ENCODE results near the gene ISG20.
"Not testable (repeated sequence)": the region's sequence is repeated elsewhere in the genome, so short reads cannot be mapped to it uniquely, and the experiment has no call there.

ISG20 gene

DNA sequence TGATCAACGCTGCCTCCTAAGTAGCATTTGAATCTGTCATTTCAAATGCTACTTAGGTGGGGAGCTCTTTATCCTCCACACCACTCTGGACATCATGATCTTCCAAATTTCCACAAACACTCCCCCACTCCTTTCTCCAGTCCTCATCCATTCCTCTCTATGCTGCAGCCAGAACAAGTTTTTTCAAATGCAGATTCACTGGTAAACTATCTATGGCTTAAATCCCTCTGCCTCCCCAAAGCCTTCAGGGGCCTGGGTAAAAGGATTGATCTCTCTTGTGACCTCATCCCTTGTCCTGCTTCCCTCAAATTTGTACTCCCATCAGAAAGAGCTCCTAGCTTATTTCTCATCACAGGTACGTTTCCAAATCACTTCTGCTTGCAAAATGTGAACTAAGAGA lies 19.0 kb upstream of the ISG20 start:
- no peak for DNase-seq

DNA sequence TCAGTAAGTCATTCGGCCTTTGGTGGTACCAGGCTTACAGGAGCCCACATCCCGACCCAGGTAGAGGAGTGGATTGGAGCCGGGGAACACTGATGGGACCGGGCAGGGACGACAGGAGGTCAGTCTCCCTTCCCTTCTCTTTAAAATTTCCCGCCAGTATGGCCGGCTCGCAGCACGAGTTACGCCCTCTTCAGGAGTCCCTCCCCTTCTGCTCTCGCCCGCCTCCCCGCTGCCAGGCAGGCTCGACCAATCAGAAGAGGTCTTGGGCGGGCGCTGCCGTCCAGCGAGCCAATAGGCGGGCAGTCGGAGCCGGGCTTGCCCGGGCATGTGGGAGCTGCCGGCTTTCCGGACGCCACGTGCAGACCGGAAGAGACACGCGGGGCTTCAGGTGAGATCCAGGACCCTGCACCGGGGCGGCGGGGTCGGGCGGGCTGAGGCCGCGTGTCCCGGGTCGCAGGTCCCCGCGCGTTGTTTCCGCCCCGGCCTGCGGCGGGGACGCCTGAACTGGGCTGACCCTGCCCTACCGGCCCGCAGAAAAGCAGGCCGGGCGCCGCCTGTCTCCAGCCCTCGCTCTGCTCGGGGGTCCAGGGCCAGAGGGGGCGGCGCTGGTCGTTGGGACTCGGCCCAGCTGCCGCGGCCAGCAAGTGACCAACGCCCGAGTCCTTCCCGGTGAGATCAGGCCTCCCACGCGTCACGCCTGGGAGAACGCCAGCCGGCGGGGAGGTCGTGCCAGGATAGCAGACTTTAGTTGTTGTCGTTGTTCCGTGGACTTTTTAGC lies 17.6 kb upstream of the ISG20 start, which contains the start of gene AEN:
AEN (plus strand) TSS at position 346 of the 778 bp plus-strand sequence. CDS start 4,870 bp downstream, outside the sequence.
- DNase-seq, result peak; percentile 96 to 97

DNA sequence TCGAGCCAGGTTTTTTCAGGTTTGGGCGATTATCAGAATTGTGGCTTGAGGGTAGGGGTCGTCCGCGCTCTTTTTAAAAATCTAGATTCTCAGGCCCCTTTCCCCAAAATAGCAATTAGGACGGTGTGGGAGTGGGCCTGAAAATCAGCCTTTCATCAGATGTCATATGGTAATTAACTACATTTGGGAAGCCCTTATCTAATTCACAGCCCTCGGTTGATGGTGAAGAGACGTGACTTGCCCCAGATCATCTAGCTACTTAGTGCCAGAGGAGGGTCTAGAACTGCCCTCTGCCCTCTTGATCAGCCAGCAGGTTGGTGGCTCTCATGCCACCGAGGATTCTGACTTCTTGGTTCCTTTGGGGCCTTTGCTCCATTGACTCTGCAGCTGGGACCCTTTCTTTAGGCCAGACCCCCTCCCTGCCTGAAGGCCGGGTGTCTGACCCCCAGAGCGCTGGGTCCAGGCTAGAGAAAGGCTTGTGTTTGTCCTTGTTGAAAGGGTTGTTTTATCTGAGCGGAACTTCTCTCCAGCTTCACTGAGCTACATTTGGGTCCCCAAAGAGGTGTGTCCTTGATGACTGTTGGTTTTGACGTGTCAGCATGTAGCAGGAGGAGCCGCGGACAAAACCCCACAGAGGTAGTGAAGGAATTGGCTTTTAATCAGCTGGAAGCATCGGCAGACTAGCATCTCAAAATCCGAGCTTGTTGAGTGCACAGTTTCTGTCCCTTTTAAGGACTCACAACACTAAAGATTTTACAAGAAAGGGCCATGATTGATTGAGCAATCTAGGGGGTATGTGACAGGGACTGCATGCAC lies 16.8 kb upstream of the ISG20 start:
- DNase-seq, result peak; percentile 18 to 21

DNA sequence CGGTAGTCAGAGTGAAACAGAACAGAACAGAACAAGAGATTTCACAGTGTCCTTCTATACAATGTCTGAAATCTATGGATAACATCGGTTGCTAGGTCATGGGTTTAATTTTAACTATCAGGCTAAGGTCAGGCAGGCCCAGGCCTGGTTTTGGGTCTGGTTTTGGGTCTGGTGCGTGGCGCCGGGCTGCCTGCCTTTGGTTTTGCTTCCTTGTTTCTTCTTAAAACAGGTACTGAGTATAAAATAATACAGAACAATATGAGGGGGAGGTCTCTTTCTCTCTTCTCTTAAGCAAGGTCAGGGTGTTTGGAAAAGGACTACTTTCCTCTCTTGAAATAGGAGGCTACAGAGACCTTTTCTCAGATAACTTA lies 16.2 kb upstream of the ISG20 start:
- DNase-seq, result no peak

DNA sequence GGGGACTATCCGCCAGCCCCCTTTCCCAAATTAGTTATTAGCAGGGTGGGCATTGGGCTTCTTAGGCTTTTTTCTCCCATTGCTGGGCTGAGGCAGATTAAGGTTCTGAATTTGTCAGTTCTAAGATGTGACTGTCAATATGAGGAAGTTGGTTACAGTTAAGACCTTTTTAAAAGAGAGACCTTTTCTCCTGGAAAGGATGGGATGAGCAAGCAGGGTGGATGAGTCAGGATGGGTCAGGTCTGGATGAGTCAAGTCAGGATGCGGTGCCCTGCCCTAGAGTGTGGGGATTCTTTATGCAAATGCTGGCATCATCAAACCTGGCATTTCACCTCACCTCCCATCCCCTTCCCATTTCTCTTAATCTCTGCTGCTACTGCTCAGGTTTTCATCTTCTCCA lies 15.8 kb upstream of the ISG20 start:
- peak; percentile 17 to 19 for DNase-seq

DNA sequence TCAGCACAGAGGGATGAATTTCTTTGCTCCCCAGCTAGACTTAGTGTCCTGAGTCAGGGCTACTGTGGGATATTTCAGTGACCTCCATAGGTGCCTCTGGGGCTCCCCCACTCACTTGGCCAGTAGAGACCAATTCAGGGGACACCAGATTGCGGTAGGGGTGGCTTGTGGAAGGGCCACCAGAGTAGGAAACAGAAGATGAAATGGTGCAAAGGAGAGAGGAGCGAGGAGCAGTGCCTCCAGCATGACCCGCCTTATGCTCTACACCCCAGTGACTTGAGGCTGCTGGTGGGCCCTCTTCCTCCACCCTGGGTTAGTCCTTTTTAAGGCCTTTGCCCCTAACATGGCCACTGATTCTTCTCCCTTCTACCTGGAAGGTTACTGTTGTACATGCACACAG lies 15.2 kb upstream of the ISG20 start:
- no peak for DNase-seq

DNA sequence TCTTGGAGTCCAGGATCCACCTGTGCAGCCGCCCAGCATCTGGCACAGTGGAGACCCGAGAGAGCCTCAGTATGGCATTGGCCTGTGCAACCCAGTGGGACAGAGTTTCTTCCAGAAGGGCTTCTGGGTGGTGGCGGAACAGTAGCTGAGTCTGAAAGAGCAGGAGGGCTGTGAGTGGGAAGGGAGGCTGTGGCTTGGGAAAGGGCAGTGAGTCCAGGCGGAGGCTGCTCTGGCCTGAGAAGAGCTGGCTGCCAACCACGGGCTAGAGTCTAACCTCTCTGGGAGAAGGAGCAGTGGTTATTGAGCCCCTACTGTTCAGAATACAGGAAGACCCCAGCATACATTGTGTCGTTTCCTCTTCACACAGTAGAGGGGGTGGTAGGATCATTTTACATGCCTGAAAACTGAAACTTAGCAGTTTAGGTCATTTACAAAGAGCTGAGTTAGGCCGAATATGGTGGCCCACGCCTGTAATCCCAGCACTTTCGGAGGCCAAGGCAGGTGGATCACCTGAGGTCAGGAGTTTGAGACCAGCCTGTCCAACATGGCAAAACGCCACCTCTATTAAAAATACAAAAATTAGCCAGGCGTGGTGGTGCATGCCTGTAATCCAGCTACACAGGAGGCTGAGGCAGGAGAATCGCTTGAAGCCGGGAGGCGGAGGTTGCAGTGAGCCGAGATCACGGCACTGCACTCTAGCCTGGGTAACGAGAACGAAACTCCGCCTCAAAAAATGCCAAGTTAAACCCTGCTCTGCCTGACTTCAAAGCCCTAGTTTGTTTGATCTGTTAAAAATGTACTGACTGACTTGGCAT lies 14.5 kb upstream of the ISG20 start:
- no peak for DNase-seq

DNA sequence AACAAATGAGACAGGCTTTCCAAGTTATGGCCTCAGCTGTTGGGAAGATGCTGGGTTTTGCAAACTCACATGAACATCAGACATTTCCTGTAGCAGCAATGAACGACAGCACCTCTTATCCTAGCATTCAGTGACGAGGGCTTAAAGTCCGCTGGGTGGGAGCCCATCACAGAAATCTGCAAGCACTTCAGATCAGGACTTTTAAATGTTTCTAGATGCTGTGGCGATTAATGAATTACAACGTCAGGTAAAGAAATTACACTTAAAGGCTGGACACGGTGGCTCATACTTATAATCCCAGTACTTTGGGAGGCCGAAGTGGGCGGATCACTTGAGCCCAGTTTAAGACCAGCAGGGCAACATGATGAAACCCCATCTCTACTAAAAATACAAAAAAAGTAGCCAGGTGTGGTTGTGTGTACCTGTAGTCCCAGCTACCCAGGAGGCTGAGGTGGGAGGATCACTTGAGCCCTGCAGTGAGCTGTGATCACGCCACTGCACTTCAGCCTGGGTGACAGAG lies 13.8 kb upstream of the ISG20 start:
- DNase-seq, result no peak

DNA sequence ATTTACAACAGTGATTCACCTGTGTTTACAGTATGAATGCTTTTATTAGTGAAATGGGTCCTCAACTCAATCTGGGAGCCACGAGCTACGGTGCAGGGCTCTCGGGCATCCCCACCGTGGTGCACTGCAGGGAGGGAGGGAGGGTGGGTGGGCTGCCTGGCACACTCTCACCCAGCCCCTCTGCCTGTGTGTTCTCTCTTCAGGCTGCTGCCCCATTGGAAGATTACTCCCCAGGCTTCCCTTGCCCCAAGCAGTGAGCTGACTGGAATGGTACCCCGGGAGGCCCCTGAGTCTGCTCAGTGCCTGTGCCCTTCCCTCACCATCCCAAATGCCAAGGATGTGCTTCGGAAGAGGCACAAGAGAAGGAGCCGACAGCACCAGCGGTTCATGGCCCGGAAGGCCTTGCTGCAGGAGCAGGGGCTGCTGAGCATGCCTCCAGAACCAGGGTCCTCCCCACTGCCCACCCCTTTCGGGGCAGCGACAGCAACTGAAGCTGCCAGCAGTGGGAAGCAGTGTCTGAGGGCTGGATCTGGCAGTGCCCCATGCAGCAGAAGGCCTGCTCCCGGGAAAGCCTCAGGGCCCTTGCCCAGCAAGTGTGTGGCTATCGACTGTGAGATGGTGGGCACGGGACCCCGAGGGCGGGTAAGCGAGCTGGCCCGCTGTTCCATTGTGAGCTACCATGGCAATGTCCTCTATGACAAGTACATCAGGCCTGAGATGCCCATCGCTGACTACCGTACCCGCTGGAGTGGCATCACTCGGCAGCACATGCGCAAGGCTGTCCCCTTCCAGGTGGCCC lies 12.7 kb upstream of the ISG20 start:
- DNase-seq, result no peak

DNA sequence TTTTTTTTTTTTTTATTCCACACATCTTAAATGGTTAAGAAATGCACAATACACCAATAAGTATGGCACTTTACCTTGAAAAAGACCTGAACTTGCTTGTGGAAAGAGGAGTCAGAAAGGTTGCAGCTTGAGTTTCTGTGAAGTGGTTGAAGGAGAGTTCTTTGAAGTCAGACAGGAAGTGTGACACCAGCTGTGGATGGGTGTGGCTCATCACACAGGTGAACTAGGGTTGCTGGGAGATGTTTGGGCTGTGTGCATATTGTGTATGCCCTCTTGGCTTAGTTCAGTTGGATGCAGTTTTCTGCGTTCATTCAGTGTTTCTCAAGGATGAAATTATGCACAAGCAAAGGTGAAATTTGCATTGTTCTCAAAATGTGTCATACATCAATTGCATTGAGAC lies 11.4 kb upstream of the ISG20 start:
- DNase-seq, result no peak

DNA sequence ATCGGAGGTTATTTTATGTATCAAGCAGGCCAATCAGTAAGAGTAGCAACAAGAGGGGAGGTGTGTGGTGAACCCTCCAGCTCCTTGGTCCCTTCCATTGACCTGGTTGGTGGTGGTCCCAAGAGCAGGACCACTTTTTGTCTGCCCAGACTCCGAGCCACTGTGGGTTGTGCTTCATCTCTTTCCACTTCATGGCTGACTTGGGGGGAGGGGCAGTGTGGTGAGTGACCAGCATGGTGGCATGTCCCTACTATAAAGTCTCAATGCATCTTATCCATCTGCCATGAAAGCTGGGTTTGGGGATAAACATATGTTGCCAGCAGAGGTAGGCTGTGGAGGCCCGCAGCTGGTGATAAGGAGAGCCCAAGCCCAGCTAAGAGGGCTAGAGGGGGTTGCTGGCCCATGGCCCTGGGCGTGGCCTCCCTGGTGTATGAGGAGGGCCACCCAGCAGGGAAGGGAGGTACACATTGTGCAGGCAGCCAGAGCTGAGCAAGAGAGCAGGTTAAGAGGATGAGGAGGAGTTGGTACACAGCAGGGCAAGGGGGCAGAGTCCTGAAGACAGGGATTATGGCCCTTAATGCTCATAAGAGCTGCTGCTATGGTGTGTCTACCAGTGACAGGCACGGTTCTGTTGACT lies 10.7 kb upstream of the ISG20 start:
- no peak for DNase-seq

DNA sequence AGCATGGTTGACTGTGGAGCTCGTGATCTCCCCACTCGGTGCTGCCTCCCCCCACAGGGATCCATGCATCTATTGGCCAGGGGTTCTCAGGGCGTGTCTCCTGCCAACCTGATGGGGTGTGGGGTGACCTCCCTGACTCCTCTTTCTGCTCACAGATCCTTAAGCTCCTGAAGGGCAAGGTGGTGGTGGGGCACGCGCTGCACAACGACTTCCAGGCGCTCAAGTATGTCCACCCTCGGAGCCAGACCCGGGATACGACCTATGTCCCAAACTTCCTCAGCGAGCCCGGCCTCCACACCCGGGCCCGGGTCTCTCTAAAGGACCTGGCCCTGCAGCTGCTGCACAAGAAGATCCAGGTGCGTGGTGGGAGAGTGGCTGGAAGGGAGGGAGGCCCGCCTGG lies 9.7 kb upstream of the ISG20 start:
- DNase-seq, result no peak

DNA sequence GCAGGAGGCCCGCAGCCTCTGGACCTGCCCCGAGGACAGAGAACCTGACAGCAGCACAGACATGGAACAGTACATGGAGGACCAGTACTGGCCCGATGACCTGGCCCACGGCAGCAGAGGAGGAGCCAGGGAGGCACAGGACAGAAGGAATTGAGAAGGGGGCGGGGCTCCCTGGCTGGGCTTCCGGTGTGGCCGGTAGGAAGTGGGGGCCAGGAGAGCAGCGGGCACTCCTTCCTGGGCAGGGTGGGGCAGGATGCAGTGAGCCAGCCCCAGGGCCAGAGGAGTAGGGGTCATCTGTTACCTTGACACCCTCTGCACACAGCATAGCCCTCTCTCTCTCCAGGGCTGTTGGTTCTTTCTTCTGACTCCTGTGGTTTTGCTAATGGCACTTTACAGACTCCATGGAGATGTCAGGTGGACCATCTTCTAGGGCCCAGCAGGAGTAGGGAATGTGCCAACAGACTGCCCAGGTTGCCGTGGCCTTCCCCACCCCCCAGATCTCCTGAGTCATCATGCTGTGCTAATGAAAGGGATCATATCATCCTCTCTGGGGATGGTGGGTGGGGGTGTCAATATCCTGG lies 8.6 kb upstream of the ISG20 start:
- DNase-seq, result no peak

DNA sequence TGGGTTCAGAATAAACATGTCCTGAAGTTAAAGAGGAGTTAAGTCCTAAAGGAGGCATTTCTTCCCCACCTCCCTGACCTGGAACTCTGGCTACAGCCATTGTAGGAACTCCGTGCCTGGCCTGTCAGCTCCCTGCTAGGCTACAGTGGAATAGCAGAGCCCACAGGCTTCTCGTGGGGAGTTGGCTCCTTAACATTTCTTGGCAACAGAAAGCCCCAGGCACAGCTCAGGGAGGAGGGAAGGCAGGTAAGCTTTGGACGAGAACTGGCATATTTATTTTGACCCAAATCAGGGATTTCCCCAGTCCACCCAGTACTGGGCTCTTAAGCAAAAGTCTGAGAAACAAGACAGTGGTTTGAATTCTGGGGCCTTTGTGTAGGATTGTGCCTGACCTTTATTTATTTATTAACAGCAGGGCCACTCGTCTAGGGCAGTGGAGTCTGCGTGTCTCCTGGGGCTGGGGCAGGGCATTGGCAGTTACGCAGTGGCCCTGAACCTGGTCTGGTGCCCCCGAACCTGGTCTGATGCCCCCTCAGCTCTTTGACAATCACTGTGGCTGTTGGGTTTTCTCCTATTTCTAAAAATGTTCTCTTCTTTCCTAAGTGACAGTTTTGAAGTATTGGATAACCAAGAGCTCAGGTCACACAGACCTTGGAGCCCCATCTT lies 7.9 kb upstream of the ISG20 start:
- no peak for DNase-seq

DNA sequence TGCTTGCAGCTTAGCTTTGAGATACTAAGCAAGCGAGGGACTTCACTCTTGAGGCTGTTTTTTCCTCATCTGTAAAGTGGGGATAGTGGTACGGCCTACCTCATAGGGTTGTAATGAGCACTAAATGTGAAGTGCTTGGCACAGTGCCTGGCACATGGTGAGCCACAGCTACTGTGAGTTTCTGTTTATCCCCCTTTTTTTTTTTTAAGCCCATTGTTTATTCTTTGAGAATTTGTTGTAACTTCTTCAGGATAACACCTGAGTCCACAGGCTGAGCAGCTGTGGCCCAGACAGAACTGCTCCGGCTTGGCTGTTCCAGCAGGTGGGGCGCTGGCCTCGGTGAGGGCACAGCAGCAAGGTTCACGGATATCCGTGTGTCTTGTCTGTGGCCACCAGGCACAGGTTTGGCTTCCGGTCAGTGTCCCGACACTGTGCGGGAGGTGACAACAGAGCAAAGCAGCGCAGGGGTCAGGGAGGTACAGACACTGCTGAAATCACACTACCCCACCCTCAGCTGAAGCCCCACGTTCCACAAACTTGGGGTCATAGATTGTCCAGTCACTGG lies 7.3 kb upstream of the ISG20 start:
- DNase-seq, result no peak

DNA sequence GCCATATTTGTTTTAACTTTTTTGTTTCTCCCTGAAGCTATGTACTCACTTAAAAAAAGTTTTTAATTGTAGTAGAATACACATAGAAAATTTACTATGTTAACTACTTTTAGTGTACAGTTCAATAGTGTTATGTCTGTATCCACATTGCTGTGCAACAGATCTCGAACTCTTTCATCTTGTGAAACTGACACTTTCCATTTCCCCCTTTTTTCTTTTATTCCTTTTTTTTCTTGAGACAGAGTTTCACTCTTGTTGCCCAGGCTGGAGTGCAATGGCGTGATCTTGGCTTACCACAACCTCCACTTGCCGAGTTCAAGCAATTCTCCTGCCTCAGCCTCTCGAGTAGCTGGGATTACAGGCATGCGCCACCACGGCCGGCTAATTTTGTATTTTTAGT lies 6.0 kb upstream of the ISG20 start:
- not testable (repeated sequence) for DNase-seq

DNA sequence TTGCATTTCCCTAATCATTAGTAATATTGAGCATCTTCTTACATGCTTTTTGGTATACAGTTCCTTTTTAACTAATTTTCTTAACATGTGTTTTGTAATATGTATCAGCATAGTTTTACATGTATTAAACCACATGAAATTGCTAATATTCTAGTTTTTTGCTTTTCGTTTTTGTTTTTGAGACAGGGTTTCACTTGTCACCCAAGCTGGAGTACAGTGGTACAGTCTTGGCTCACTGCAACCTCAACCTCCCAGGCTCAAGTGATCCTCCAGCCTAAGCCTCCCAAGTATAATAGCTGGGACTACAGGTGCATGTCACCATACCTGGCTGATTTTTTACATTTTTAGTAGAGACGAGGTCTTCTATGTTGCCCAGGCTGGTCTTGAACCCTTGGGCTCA lies 4.4 kb upstream of the ISG20 start:
- DNase-seq, result no peak

DNA sequence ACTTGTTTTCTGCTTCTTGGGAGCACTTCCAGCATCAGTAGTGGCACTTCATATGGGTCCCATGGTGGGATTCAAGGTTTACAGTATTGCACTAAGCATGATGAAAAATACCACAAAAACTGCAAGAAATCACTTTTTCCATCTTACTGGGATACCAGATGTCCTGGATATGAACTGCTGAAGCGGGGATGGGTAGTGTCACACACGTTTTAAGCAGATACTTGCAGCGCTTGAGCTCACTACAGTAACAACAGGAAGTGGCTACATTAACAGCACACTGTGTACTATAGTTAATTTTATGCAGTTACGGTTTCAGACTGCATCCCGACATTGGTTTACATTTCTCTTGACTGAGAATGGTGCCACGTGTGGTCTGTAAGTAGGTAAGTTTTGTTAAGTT lies 3.5 kb upstream of the ISG20 start:
- no peak for DNase-seq

DNA sequence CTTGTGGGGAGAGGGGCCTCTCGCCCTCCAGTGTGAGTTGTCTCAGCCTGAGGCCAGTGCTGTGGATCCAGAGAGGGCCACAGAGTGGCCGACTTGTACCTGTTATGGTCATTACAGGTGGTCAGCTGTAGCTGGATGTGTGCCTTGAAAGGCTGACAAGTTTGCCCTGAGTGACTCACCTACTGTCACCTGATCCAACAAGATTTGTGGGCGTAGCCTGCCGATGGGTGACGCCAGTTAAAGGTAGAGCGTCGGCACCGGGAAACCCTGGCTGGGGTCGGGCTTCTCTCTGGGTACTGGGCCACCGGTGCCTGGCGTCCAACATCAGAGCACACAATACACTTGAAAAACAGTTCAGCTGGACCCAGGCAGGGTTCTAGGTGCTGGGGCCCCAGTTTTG lies 2.8 kb upstream of the ISG20 start:
- no peak for DNase-seq

DNA sequence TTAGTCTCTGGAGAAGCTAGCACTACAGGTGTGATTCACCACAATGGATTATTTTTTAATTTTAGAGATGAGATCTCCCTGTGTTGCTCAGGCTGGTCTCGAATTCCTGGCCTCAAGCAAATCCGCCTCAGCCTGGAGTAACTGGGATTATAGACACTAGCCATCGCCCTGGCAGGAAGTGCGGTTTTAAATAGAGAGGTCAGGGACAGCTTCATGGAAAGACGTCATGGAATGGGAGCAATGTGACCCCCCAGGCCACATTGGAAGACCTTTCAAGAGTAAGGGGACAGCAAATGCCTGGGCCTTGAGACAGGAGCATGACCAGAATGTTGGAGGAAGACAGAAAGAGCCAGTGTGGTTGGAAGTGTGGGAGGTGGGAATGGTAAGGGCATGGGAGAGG lies 2.2 kb upstream of the ISG20 start:
- no peak for DNase-seq

Measured in inflammatory macrophage (primary cell).